ENCODE results near the gene PROX2.

PROX2 gene

GRCh38 chr14:74855945-74856344, 20.0 kb downstream of the PROX2 start:
- Histone ChIP-seq H3K79me2 (ENCODE audit: insufficient read depth, low read length) (no peaks in the 10 kb centered on the region), H3K4me2 (ENCODE audit: insufficient read depth, low read length) (no peak overlapping the region), H2AFZ (ENCODE audit: low read depth, low read length) (no peak overlapping the region), H4K20me1 (ENCODE audit: insufficient read depth, low read length) (no peaks in the 10 kb centered on the region), H3K27ac (ENCODE audit: low read length) (no peak overlapping the region), H3K4me3 (ENCODE audit: low read depth in 1 of 2, low read length in 2 of 2) (no peak overlapping the region), H3K36me3 (ENCODE audit: insufficient read depth, low read length) (peaks cover 8% of the 10 kb centered on the region; the same call in 1 of the 2 replicates), H3K9ac (ENCODE audit: low read depth, low read length) (no peak overlapping the region), H3K27me3 (ENCODE audit: insufficient read depth, low read length, poor library complexity) (no peaks in the 10 kb centered on the region), H3K4me1 (ENCODE audit: insufficient read depth, low read length) (no peaks in the 10 kb centered on the region), H3K9me3 (ENCODE audit: insufficient read depth, low read length, severe bottlenecking) (no peaks in the 10 kb centered on the region)
- ATAC-seq (ENCODE audit: insufficient read depth, low read depth) = no peak
- DNase-seq = no peak
- TF ChIP-seq, protein P1, sequence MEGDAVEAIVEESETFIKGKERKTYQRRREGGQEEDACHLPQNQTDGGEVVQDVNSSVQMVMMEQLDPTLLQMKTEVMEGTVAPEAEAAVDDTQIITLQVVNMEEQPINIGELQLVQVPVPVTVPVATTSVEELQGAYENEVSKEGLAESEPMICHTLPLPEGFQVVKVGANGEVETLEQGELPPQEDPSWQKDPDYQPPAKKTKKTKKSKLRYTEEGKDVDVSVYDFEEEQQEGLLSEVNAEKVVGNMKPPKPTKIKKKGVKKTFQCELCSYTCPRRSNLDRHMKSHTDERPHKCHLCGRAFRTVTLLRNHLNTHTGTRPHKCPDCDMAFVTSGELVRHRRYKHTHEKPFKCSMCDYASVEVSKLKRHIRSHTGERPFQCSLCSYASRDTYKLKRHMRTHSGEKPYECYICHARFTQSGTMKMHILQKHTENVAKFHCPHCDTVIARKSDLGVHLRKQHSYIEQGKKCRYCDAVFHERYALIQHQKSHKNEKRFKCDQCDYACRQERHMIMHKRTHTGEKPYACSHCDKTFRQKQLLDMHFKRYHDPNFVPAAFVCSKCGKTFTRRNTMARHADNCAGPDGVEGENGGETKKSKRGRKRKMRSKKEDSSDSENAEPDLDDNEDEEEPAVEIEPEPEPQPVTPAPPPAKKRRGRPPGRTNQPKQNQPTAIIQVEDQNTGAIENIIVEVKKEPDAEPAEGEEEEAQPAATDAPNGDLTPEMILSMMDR (IDR thresholded peaks at IDR 0.05; ENCODE audit: borderline replicate concordance, extremely low read depth, low read length, poor library complexity, severe bottlenecking) = no peak
- no peak for TF ChIP-seq EZH2 (IDR thresholded peaks at IDR 0.05; ENCODE audit: borderline replicate concordance, low read depth, low read length, severe bottlenecking)

DNA sequence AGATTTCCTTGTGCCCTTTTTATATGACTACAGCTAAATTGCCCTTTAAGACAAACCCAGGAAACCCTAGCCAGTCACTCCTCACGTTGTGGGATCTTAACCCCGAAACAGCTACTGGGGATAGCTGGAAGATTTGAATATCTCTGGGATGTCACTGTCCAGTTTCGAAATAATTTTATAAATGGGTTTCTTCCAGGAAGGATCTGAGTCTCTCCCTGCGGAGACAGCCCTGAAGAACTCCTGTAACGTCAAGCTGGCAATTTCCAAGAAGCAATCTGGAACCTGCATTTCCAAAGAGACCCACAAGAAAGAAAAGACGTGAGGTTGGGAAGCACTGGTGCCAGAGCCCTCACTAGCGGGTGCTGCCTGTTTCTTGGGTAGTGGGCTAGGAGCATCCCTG, 20.9 kb downstream of the PROX2 start:
- H3K27me3 ChIP-seq (ENCODE audit: insufficient read depth, low read length, poor library complexity) = no peaks in the 10 kb centered on the region
- peaks cover 8% of the 10 kb centered on the region; the same call in 1 of the 2 replicates for H3K36me3 ChIP-seq (ENCODE audit: insufficient read depth, low read length)
- no peaks in the 10 kb centered on the region for H3K9me3 ChIP-seq (ENCODE audit: insufficient read depth, low read length, severe bottlenecking)
- H3K4me3 ChIP-seq (ENCODE audit: low read depth in 1 of 2, low read length in 2 of 2) = no peak overlapping the region
- ATAC-seq (ENCODE audit: insufficient read depth, low read depth) = no peak
- H3K4me1 ChIP-seq (ENCODE audit: insufficient read depth, low read length) = no peaks in the 10 kb centered on the region
- H3K9ac ChIP-seq (ENCODE audit: low read depth, low read length) = no peak overlapping the region
- DNase-seq = no peak
- no peak overlapping the region for H3K27ac ChIP-seq (ENCODE audit: low read length)
- H4K20me1 ChIP-seq (ENCODE audit: insufficient read depth, low read length) = no peaks in the 10 kb centered on the region
- no peak overlapping the region for H2AFZ ChIP-seq (ENCODE audit: low read depth, low read length)
- H3K4me2 ChIP-seq (ENCODE audit: insufficient read depth, low read length) = no peak overlapping the region
- no peaks in the 10 kb centered on the region for H3K79me2 ChIP-seq (ENCODE audit: insufficient read depth, low read length)
- TF ChIP-seq, protein P1 (IDR thresholded peaks at IDR 0.05; ENCODE audit: borderline replicate concordance, extremely low read depth, low read length, poor library complexity, severe bottlenecking) = no peak
- TF ChIP-seq EZH2 (IDR thresholded peaks at IDR 0.05; ENCODE audit: borderline replicate concordance, low read depth, low read length, severe bottlenecking) = no peak

GRCh38 chr14:74853581-74853980, 22.4 kb downstream of the PROX2 start:
- H2AFZ ChIP-seq (ENCODE audit: low read depth, low read length) = no peak overlapping the region
- ATAC-seq (ENCODE audit: insufficient read depth, low read depth) = no peak

More at GRCh38 chr14:74853581-74853980, 22.4 kb downstream of the PROX2 start:
- H3K9me3 ChIP-seq (ENCODE audit: insufficient read depth, low read length, severe bottlenecking) = no peaks in the 10 kb centered on the region
- no peak overlapping the region for H3K9ac ChIP-seq (ENCODE audit: low read depth, low read length)
- no peaks in the 10 kb centered on the region for H4K20me1 ChIP-seq (ENCODE audit: insufficient read depth, low read length)
- no peak overlapping the region for H3K4me2 ChIP-seq (ENCODE audit: insufficient read depth, low read length)
- TF ChIP-seq, protein P1 (IDR thresholded peaks at IDR 0.05; ENCODE audit: borderline replicate concordance, extremely low read depth, low read length, poor library complexity, severe bottlenecking) = no peak
- TF ChIP-seq EZH2 (IDR thresholded peaks at IDR 0.05; ENCODE audit: borderline replicate concordance, low read depth, low read length, severe bottlenecking) = no peak
- no peak for DNase-seq
- no peaks in the 10 kb centered on the region for H3K27me3 ChIP-seq (ENCODE audit: insufficient read depth, low read length, poor library complexity)
- H3K4me3 ChIP-seq (ENCODE audit: low read depth in 1 of 2, low read length in 2 of 2) = no peak overlapping the region
- H3K4me1 ChIP-seq (ENCODE audit: insufficient read depth, low read length) = no peaks in the 10 kb centered on the region
- H3K79me2 ChIP-seq (ENCODE audit: insufficient read depth, low read length) = no peaks in the 10 kb centered on the region
- peaks cover 8% of the 10 kb centered on the region; the same call in 1 of the 2 replicates for H3K36me3 ChIP-seq (ENCODE audit: insufficient read depth, low read length)
- H3K27ac ChIP-seq (ENCODE audit: low read length) = no peak overlapping the region
